T-helper 22 cell (primary cell): ENCODE data around the gene PTPN6.

Experiments used
- DNase-seq: peaks from one replicate; pipeline ENCODE4 v3.0.0-alpha.2; 2020; ENCODE audit warnings: low read depth

PTPN6 gene

GRCh38 chr12:6970096-6970527, 19.0 kb downstream of the PTPN6 start:
- DNase-seq: no peak

GRCh38 chr12:6974180-6974579, 23.0 kb downstream of the PTPN6 start:
- no peak for DNase-seq

DNA sequence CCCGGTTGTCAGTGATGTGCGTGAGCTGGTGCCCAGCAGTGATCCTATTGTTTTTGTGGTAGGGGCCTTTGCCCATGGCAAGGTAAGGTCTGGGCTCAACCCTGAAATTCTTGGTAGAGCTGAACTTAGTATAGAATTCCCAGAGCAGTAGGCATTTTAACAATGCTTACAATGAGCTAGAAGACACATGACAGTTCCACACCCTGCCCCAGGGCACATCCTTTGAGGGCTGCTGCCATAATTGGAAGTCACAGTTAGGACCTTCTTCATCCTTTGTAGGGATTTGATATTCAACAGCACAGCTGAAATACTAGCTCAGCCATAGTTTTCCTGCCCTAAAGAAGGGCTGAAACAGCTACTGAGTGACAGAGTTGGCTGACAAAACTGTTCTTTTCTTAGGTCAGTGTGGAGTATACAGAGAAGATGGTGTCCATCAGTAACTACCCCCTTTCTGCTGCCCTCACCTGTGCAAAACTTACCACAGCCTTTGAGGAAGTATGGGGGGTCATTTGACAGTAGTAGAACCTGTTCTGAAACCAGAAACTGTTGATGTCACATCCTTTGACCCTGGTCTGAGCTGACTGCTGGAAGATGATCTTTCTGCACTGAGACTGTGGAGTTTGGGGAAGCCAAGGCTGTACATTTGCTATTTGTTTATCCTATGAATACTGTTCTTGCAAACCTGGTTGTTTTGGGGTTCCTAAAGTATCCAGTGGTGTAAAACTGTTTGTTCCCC, 24.3 kb downstream of the PTPN6 start:
- no peak for DNase-seq

DNA sequence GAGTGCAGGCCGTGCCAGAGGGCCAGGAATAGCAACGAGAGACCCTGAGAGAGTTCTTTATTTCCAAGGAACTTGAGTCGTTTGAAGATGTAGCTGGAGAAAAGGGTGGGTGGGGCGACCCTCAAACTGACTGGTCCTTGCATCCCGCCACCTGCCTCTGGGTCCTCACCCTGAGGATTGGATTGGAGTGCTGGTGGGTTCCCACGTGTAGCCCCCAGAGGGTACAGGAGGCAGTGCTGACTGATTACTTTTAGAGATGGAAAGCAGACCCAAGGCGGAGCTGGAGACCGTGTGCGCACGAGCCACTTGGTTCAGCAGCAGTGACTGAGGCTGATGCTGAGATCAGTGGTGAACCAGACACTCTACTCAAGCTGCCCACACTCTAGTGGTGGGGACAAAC, 26.5 kb downstream of the PTPN6 start:
- no peak for DNase-seq

DNA sequence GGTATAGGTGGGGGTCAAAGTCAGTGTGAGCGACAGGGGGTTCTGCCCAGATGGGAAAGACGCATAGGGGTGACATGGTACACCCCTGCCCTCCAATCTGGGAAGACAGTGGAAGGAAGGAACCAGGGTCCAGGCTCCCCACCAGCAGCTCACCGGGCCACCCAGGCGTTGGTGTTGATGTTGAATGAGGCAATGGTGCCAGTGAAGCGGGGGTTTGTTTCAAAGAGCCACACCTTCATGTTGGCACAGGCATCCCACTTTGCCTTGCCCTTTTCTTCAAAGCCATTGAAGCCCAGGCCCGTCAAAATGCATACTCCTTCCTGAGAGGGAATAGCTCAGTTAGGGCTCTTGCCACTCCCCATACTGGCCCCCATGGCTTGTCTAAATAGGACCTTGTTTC, 27.0 kb downstream of the PTPN6 start:
- no peak for DNase-seq

DNA sequence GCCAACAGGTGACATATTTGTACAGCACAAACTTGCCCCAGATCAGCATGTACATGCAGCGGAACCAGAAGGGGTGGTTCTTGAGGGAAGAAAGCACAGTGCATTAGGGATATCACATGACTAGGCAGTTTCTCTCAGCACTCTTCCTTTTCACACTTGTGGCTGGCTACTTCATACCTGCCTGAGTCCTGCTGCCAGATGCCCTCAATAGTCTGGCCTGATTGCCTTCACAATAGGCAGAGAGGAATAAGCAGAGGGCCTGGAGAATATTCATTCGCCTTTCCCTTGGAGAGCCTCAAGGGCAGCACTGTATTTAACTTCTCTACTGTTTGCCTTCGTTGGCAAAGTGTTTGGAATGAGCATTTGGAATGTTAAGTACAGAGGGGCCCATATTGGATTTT, 27.5 kb downstream of the PTPN6 start:
- DNase-seq: no peak

DNA sequence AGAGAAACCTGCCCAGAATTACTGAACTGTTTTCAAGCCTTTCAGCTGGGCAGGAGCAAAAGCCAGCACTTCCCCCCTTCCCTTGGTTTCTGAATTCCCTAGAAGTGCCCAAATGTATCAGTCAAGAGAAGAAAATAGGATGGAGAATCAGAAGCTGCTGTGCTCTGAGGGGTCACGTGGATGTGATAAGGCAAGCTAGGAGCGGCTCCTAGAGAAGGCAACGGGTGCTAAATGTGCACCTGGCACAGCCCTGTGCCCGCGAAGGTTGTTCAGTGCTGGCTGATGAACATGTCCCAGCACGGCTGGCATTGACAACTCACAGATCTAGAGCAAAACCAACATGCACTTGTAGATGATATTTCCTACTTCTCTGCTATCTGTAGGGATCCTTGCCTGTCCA, 27.9 kb downstream of the PTPN6 start:
- no peak for DNase-seq

GRCh38 chr12:6979453-6979852, 28.3 kb downstream of the PTPN6 start:
- no peak for DNase-seq

GRCh38 chr12:6980075-6980474, 28.9 kb downstream of the PTPN6 start:
- no peak for DNase-seq

DNA sequence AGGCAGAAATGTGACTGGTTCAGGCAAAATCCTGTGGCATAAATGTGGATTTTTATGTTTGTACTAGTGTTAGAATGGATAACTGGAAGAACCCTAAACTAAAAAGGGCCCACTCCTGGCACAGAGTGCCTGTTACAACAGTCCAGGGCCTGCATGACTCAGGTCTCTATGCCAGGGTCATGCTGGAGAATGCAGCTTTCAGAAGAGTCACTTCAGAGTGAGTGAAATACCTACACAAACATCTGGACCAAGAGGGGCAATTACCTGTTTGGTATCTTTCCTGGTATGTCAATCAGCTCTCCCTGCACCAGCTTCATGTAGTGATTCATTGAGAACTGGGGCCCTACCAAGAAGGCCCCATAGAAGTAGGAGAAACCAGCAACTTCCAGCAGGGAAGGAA, 29.6 kb downstream of the PTPN6 start:
- DNase-seq: no peak

GRCh38 chr12:6981152-6982052, 30.2 kb downstream of the PTPN6 start:
- DNase-seq: no peak

DNA sequence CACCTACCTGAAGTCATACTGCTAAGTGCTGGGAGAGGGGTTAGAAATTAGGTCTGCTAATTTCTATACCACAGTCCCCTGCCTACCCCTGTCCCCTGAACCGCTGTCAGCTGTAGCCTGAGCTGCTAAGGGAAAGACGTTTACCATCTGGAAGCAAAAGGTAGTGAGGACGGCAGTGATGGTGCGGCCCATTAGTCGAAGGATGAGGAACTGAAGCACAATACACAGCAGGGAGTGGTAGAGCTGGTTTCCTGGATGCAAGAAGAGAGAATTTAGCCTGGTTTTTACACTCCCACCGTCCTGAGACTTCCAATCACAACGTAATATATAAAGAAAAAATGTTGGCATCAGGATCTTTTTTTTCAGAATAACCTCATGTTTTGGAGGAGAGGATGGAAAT, 31.4 kb downstream of the PTPN6 start:
- no peak for DNase-seq

DNA sequence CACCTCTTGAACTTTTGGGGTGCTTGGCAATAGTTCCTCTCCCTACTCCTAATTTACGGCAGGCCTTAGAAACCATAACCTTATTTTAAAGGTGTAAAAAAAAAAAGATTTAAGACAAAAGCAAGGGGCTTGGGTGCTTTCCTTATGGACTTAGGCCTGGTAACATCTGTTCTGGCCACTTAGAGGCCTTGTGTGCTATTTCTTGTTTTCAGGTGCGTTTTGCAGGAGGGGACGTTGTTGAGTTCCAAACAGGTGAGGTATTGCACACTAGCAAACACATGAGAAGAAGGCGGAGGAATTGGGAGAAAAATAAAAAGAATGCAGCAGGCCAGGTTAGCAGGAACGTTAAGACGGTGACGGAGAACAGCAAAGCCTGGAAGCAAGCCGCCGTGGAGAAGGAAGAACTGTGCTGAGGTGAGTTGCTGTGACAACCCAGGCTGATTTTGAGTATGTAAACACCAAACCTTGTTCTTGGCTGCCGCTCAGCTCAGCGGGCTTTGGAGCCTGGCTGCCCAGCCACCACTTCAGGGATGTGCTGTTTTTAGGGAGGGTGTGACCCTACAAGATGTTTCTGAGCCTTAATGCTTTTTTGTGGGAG, 36.9 kb downstream of the PTPN6 start:
- DNase-seq: no peak

DNA sequence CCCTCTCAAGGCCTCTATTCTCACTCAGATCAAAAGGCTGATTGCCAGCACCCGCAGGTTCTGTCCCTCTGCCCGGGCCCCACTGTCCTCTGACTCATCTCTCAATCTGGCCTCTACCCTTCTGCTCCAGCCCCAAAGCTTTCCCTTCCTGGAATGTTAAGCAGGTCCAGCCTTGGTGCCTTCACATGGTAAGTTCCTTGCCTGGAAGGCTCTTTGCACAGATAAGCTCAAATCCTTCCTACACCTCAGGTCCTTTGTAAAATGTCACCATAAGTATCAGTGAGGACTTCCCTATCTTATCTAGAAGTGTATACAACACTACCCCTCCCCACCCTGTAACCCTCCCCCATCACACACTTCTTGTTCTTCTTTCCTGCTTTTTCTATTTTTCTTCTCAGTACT, 44.9 kb downstream of the PTPN6 start:
- DNase-seq: no peak

- no peak for DNase-seq
These were observed 47.7 kb downstream of the PTPN6 start for GRCh38 chr12:6998715-6999451.

- no peak for DNase-seq
These were observed 50.9 kb downstream of the PTPN6 start for GRCh38 chr12:7001921-7002591.

- DNase-seq: no peak
These were observed 53.2 kb downstream of the PTPN6 start for GRCh38 chr12:7004287-7004803.

GRCh38 chr12:7004840-7005239, 53.7 kb downstream of the PTPN6 start:
- DNase-seq: no peak

DNA sequence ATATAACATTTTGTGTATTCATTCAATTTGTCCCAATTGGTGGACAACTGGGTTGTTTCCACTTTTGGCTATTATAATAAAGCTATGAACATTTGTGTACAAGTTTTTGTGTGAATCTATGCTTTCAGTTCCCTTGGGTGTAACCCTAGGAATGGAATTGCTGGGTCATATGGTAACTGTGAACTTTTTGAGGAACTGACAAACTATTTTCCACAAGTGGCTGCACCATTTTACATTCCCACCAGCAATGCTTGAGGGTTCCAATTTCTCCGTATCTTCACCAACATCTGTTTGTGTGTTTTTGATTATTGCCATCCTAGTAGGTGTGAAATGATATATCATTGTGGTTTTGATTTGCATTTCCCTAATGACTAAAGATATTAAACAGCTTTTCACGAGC, 54.2 kb downstream of the PTPN6 start:
- DNase-seq: no peak

DNA sequence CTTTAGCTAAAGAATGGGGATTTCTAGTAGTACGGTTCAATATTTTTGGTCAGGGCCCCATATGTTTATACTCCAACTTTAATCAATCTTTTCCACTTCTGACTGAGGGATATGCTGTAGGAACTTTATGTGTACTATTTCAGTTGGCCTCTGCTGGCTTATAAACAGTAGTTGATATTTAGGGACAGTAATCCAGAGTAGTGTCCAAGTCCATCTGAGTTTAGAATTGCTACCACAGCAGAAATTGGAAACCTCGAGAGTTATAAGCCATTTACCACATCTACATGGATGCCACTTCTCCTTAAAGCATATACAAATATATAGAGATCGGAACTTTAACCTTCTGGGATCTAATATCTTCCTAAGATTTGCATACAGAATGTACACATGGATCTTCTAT, 55.5 kb downstream of the PTPN6 start:
- no peak for DNase-seq

DNA sequence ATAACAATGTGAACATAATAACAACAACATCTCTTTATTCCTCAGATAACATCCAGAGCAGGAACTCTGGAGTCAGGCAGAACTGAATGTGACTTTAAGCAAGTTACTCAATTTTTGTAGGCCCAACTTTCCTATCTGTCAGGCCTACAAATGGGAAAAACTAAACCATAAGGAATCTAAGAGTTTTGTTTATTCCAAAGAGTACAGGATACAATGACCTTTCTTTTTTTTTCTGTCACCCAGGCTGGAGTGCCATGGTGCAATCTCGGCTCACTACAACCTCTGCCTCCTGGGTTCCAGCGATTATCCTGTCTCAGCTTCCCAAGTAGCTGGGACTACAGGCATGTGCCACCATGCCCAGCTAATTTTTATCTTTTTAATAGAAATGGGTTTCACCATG, 57.7 kb downstream of the PTPN6 start:
- no peak for DNase-seq

DNA sequence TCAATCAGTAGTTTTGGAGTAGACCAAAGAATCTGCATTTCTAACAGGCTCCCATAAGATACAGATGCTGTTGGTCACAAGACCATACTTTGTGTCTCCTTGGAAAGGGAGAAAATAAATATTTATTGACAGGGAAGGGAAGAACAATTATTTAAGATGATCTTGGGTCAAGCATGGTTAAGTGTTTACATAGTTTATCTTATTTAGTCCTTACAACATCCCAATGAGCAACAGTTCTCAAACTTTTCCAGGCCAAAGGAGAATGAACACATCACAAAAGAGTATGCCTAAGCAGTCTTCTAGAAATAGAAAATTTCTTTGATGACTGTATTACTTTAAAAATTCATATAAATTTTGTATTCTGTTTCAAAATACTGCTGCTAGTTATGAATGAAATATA, 58.4 kb downstream of the PTPN6 start:
- DNase-seq: no peak
